B cell (primary cell): ENCODE measurements around the gene FILIP1. TPM values are rescaled to one million over a fixed set of nuclear protein-coding genes. Genes with fewer than 3 reads are reported as not detected.

Source experiments
- ATAC-seq: fragments of 200-7000 bp; cut with Tn5 transposase; one replicate; pipeline ENCODE4 v1.10.0; 2021; ENCODE audit warnings: low read depth, mild to moderate bottlenecking, moderate number of reproducible peaks, moderate library complexity
- CTCF ChIA-PET: fragments of 350-600 bp; sonication (Branson Sonifier 250); formaldehyde crosslinking; loops from one replicate; lab custom pipeline; 2021; ENCODE audit warnings: antibody characterized with exemption, inconsistent platforms; lab: Charles Lee
- POLR2A ChIA-PET: fragments of 350-600 bp; sonication (Branson Sonifier 250); formaldehyde crosslinking; loops from one replicate; lab custom pipeline; 2021; ENCODE audit warnings: antibody characterized with exemption; lab: Charles Lee
- DNase-seq: peaks from one replicate; pipeline ENCODE4 v3.0.0; 2013
- H2AFZ ChIP-seq: 2 replicates; pipeline ENCODE4 v1.6.1; 2012; ENCODE audit warnings: mild to moderate bottlenecking, low read depth, low read length; ENCODE audit not compliant: insufficient read depth, poor library complexity, severe bottlenecking
- H3K27ac ChIP-seq, 2 donors: 1 replicate in 1 of 2; 2 replicates in 1 of 2; pipeline ENCODE4 v1.5.1; 2012 to 2013; ENCODE audit warnings: low read length in 2 of 2, mild to moderate bottlenecking in 2 of 2, moderate library complexity in 1 of 2
- H3K27me3 ChIP-seq, 4 experiments: fragments of 200-600 bp in 1 of 4; sonication (generic) in 1 of 4; replicated peaks in 1 of 4; 1 replicate in 2 of 4; 2 replicates in 2 of 4; pipeline versions ENCODE4 v1.6.1 to v1.7.0; 2013 to 2016; ENCODE audit warnings: low read length in 3 of 4, mild to moderate bottlenecking in 2 of 4, mixed read lengths in 1 of 4, moderate library complexity in 1 of 4; ENCODE audit not compliant: insufficient read depth in 4 of 4, control insufficient read depth in 3 of 4; ENCODE audit errors: control extremely low read depth in 1 of 4
- H3K36me3 ChIP-seq, 2 experiments: replicated peaks in 1 of 2; 1 replicate in 1 of 2; 2 replicates in 1 of 2; pipeline versions ENCODE4 v1.6.1 to v1.7.1; 2013; ENCODE audit warnings: low read length in 1 of 2; ENCODE audit not compliant: insufficient read depth in 2 of 2, control insufficient read depth in 1 of 2; ENCODE audit errors: control extremely low read depth in 1 of 2, extremely low read depth in 1 of 2
- H3K4me1 ChIP-seq, 2 donors: fragments of 200-600 bp in 1 of 2; sonication (generic) in 1 of 2; 1 replicate in 1 of 2; 2 replicates in 1 of 2; pipeline versions ENCODE4 v1.5.1 to v1.6.1; 2013 to 2017; ENCODE audit warnings: low read length in 2 of 2; ENCODE audit not compliant: control insufficient read depth in 2 of 2, insufficient read depth in 2 of 2
- H3K4me2 ChIP-seq: replicated peaks from 2 replicates; pipeline ENCODE3; 2012; ENCODE audit warnings: mild to moderate bottlenecking, low read depth, low read length; ENCODE audit not compliant: poor library complexity, severe bottlenecking
- H3K4me3 ChIP-seq, 5 experiments: fragments of 200-600 bp in 1 of 5; sonication (generic) in 1 of 5; 1 replicate in 3 of 5; 2 replicates in 2 of 5; pipeline versions ENCODE4 v1.5.1 to v1.7.0; 2011 to 2016; ENCODE audit warnings: low read length in 4 of 5, mild to moderate bottlenecking in 4 of 5, low read depth in 2 of 5, control low read depth in 1 of 5, moderate library complexity in 1 of 5; ENCODE audit not compliant: insufficient read depth in 1 of 5; ENCODE audit errors: control extremely low read depth in 1 of 5, extremely low read depth in 1 of 5
- H3K79me2 ChIP-seq: fragments of 200-600 bp; sonication (generic); one replicate; pipeline ENCODE4 v1.6.0; 2016; ENCODE audit warnings: low read length; ENCODE audit not compliant: control insufficient read depth, insufficient read depth
- H3K9ac ChIP-seq: fragments of 200-600 bp; sonication (generic); 2 replicates; pipeline ENCODE4 v1.6.1; 2017; ENCODE audit warnings: mild to moderate bottlenecking, low read length, moderate library complexity
- H3K9me3 ChIP-seq, 3 donors: one replicate each; pipeline versions ENCODE4 v1.6.1 to v1.7.1; 2013; ENCODE audit warnings: low read length in 2 of 3; ENCODE audit not compliant: control insufficient read depth in 2 of 3, insufficient read depth in 1 of 3; ENCODE audit errors: control extremely low read depth in 1 of 3
- H4K20me1 ChIP-seq: 2 replicates; pipeline ENCODE4 v1.6.0; 2012; ENCODE audit warnings: mild to moderate bottlenecking, low read length; ENCODE audit not compliant: insufficient read depth, control insufficient read depth, poor library complexity, severe bottlenecking
- H3K27ac Mint-ChIP-seq: one replicate; pipeline ENCODE4 v1.8.0; 2021; ENCODE audit warnings: mixed read lengths
- H3K27me3 Mint-ChIP-seq: one replicate; pipeline ENCODE4 v1.8.0; 2021; ENCODE audit warnings: mixed read lengths
- H3K4me1 Mint-ChIP-seq: one replicate; pipeline ENCODE4 v1.8.0; 2021; ENCODE audit warnings: mixed read lengths
- H3K4me3 Mint-ChIP-seq: one replicate; pipeline ENCODE4 v1.8.0; 2021; ENCODE audit warnings: mixed read lengths
- H3K9me3 Mint-ChIP-seq: one replicate; pipeline ENCODE4 v1.8.0; 2022; ENCODE audit warnings: mixed read lengths; ENCODE audit not compliant: insufficient read depth
- CTCF ChIP-seq: fragments of 200-600 bp; IDR thresholded peaks from one replicate; pipeline ENCODE4 v1.8.0; 2022; ENCODE audit warnings: antibody characterized with exemption, mild to moderate bottlenecking
- EZH2 ChIP-seq: IDR thresholded peaks from 2 replicates; pipeline ENCODE4 v1.6.1; 2012; ENCODE audit warnings: borderline replicate concordance, low read depth, mild to moderate bottlenecking, moderate library complexity, low read length; ENCODE audit not compliant: insufficient read depth, poor library complexity, severe bottlenecking
- WGBS: methylation state at CpG from one replicate; pipeline ENCODE4 v1.1.5; 2013; ENCODE audit warnings: missing lambda C conversion rate; ENCODE audit not compliant: insufficient coverage; 5-methylcytosine and 5-hydroxymethylcytosine counted together
- intact Hi-C: fragments of 100-400 bp; cut with micrococcal nuclease; formaldehyde crosslinking; loops from one replicate; pipeline ENCODE4 v1.10.0; 2022
- polyA plus RNA-seq: library from polyadenylated mRNA; depleted of rRNA; stranded (reverse); fragments of >200 nt; gene quantifications from 2 replicates; pipeline ENCODE4 v1.2.3, GENCODE V29; 2012
- total RNA-seq, 2 donors: library from RNA; stranded (reverse); fragments of 120-200 nt in 1 of 2; gene quantifications; 1 replicate in 1 of 2; 2 replicates in 1 of 2; pipeline versions ENCODE4 v1.2.3 to v1.2.4, GENCODE V29; 2013 to 2022

Gene FILIP1
- total and polyA plus RNA-seq, 2 donors (not counting 1 experiment from before 2014, with no cell fraction given), result not detected

GRCh38 chr6:75261299-75261698 lies 232.3 kb downstream of the FILIP1 start:
- H3K36me3 ChIP-seq, result peaks cover 13 to 62% of the 10 kb centered on the region in 2 experiments
- H3K4me1 Mint-ChIP-seq, result no peaks in the 10 kb centered on the region
- H3K27ac Mint-ChIP-seq, result no peak overlapping the region

More at GRCh38 chr6:75261299-75261698, 232.3 kb downstream of the FILIP1 start:
- Mint-ChIP-seq H3K4me3 (no peak overlapping the region), H3K9me3 (no peaks in the 10 kb centered on the region), H3K27me3 (no peaks in the 10 kb centered on the region)
- no peak for TF ChIP-seq CTCF
- no peak for TF ChIP-seq EZH2
- no peaks in the 10 kb centered on the region for H3K4me1 ChIP-seq
- ATAC-seq (no peak), DNase-seq (no peak)
- H3K4me2 ChIP-seq, result no peak overlapping the region
- H4K20me1 ChIP-seq, result peaks cover 27% of the 10 kb centered on the region
- no peaks in the 10 kb centered on the region for H3K9me3 ChIP-seq
- no peaks in the 10 kb centered on the region for H3K27me3 ChIP-seq
- no CpG with 5 or more reads among the region's 1 CpG for WGBS
- CTCF ChIA-PET, result interaction anchor here (1.6 kb wide), 1 partner anchor 11 kb away, joined by 4 read pairs; no protein-coding TSS in a partner anchor
- no peak overlapping the region for H3K27ac ChIP-seq
- POLR2A ChIA-PET, result no interaction called here
- no peak overlapping the region for H3K4me3 ChIP-seq
- intact Hi-C loops, result no loop called here
- no peak overlapping the region for H3K9ac ChIP-seq
- no peak overlapping the region for H2AFZ ChIP-seq
- peaks cover 15% of the 10 kb centered on the region for H3K79me2 ChIP-seq
